ENCODE results near the gene NOX1. TPM values are rescaled to one million over a fixed set of nuclear protein-coding genes. Genes with fewer than 3 reads are reported as not detected.

NOX1 gene
- total RNA-seq, 1 experiment from 2014 or later = 13.2 TPM

- H3K27me3 Mint-ChIP-seq (ENCODE audit: insufficient read depth, unreplicated experiment) = no peaks in the 10 kb centered on the region
- H3K27me3 ChIP-seq (replicated peaks; ENCODE audit: control insufficient read depth, insufficient read depth, low read length) = no peaks in the 10 kb centered on the region
- ChIA-PET CTCF (no interaction called here), POLR2A (no interaction called here)
- H3K4me3 ChIP-seq (ENCODE audit: low read depth, low read length) = no peak overlapping the region
- intact Hi-C loops (cut with micrococcal nuclease; ENCODE audit: unreplicated experiment) = no loop called here
- H3K4me3 Mint-ChIP-seq (ENCODE audit: unreplicated experiment) = no peak overlapping the region
- DNase-seq = no peak
- no peaks in the 10 kb centered on the region for H3K9me3 Mint-ChIP-seq (ENCODE audit: unreplicated experiment)
- peaks cover 13% of the 10 kb centered on the region for H3K36me3 Mint-ChIP-seq (ENCODE audit: insufficient read depth, unreplicated experiment)
- no peaks in the 10 kb centered on the region for H3K36me3 ChIP-seq (ENCODE audit: control insufficient read depth, insufficient read depth, low read length)
- H3K27ac Mint-ChIP-seq (ENCODE audit: unreplicated experiment) = no peak overlapping the region
- H3K4me1 ChIP-seq = no peaks in the 10 kb centered on the region
- no TSS peak for BruUV-seq (replicated peaks)
- H3K9me3 ChIP-seq = no peaks in the 10 kb centered on the region
- H3K4me1 Mint-ChIP-seq (ENCODE audit: low read depth, unreplicated experiment) = no peaks in the 10 kb centered on the region
- no peak for TF ChIP-seq CTCF (IDR thresholded peaks at IDR 0.05; ENCODE audit: insufficient read depth in 1 of 2, low read depth in 1 of 2, low read length in 1 of 2, severe bottlenecking in 1 of 2, unreplicated experiment in 1 of 2)
These were observed 23.8 kb downstream of the NOX1 start for GRCh38 chrX:100850317-100850716.

GRCh38 chrX:100831219-100831946, 42.8 kb downstream of the NOX1 start:
- Mint-ChIP-seq H3K27me3 (ENCODE audit: insufficient read depth, unreplicated experiment) (no peaks in the 10 kb centered on the region), H3K4me3 (ENCODE audit: unreplicated experiment) (no peak overlapping the region), H3K4me1 (ENCODE audit: low read depth, unreplicated experiment) (no peaks in the 10 kb centered on the region), H3K9me3 (ENCODE audit: unreplicated experiment) (no peaks in the 10 kb centered on the region), H3K27ac (ENCODE audit: unreplicated experiment) (no peak overlapping the region), H3K36me3 (ENCODE audit: insufficient read depth, unreplicated experiment) (peaks cover 33% of the 10 kb centered on the region)
- Histone ChIP-seq H3K27me3 (replicated peaks; ENCODE audit: control insufficient read depth, insufficient read depth, low read length) (no peaks in the 10 kb centered on the region), H3K4me3 (ENCODE audit: low read depth, low read length) (no peak overlapping the region), H3K9me3 (no peaks in the 10 kb centered on the region), H3K4me1 (no peaks in the 10 kb centered on the region), H3K36me3 (ENCODE audit: control insufficient read depth, insufficient read depth, low read length) (no peaks in the 10 kb centered on the region)
- ChIA-PET POLR2A (no interaction called here), CTCF (no interaction called here)
- no TSS peak for BruUV-seq (replicated peaks)
- DNase-seq = no peak
- intact Hi-C loops (cut with micrococcal nuclease; ENCODE audit: unreplicated experiment) = no loop called here
- TF ChIP-seq CTCF (IDR thresholded peaks at IDR 0.05; ENCODE audit: insufficient read depth in 1 of 2, low read depth in 1 of 2, low read length in 1 of 2, severe bottlenecking in 1 of 2, unreplicated experiment in 1 of 2) = no peak

GRCh38 chrX:100830547-100830946, 43.6 kb downstream of the NOX1 start:
- intact Hi-C loops (cut with micrococcal nuclease; ENCODE audit: unreplicated experiment) = no loop called here
- no TSS peak for BruUV-seq (replicated peaks)
- Histone ChIP-seq H3K4me1 (no peaks in the 10 kb centered on the region), H3K9me3 (no peaks in the 10 kb centered on the region), H3K27me3 (replicated peaks; ENCODE audit: control insufficient read depth, insufficient read depth, low read length) (no peaks in the 10 kb centered on the region), H3K4me3 (ENCODE audit: low read depth, low read length) (no peak overlapping the region), H3K36me3 (ENCODE audit: control insufficient read depth, insufficient read depth, low read length) (no peaks in the 10 kb centered on the region)
- CTCF ChIA-PET = no interaction called here
- H3K36me3 Mint-ChIP-seq (ENCODE audit: insufficient read depth, unreplicated experiment) = peaks cover 41% of the 10 kb centered on the region
- no peak overlapping the region for H3K4me3 Mint-ChIP-seq (ENCODE audit: unreplicated experiment)
- POLR2A ChIA-PET = no interaction called here
- no peaks in the 10 kb centered on the region for H3K4me1 Mint-ChIP-seq (ENCODE audit: low read depth, unreplicated experiment)
- no peak overlapping the region for H3K27ac Mint-ChIP-seq (ENCODE audit: unreplicated experiment)
- no peaks in the 10 kb centered on the region for H3K27me3 Mint-ChIP-seq (ENCODE audit: insufficient read depth, unreplicated experiment)
- DNase-seq = no peak
- H3K9me3 Mint-ChIP-seq (ENCODE audit: unreplicated experiment) = no peaks in the 10 kb centered on the region
- no peak for TF ChIP-seq CTCF (IDR thresholded peaks at IDR 0.05; ENCODE audit: insufficient read depth in 1 of 2, low read depth in 1 of 2, low read length in 1 of 2, severe bottlenecking in 1 of 2, unreplicated experiment in 1 of 2)

Measured in Caco-2 (cell line).